HT1080 (cell line): ENCODE data around the gene ERH. TPM values are rescaled to one million over a fixed set of nuclear protein-coding genes. Genes with fewer than 3 reads are reported as not detected.
"Not testable (repeated sequence)": the region's sequence is repeated elsewhere in the genome, so short reads cannot be mapped to it uniquely, and the experiment has no call there.

Experiments used
- DNase-seq: peaks from one replicate; pipeline ENCODE4 v3.0.0-alpha.2; 2015; ENCODE audit warnings: low read depth
- polyA plus RNA-seq, 2 experiments: library from polyadenylated mRNA; depleted of rRNA; stranded (reverse); fragments of >200 nt; gene quantifications; 2 replicates each; pipeline ENCODE4 v1.2.3, GENCODE V29; 2015
- total RNA-seq: library from RNA; depleted of rRNA; stranded (reverse); fragments of >200 nt; shearing (Covaris generic); gene quantifications from 2 replicates; pipeline ENCODE4 v1.2.3, GENCODE V29; 2014; rRNA removed

The ERH gene
- 565 and 597 TPM in 2 replicates for total RNA-seq
- polyA plus RNA-seq (2015; cell fraction: cytosol; rRNA removed) = 350 and 362 TPM in 2 replicates
- 120 and 136 TPM in 2 replicates for polyA plus RNA-seq (2015; cell fraction: nucleus; rRNA removed)

- peak; percentile 95 for DNase-seq
Observed at GRCh38 chr14:69398053-69398817, at the start of gene ERH, which contains the start of gene SLC39A9. ERH (minus strand) TSS chr14:69398299; CDS start chr14:69398233, 66 bp downstream. SLC39A9 (plus strand) TSS chr14:69398692; CDS start chr14:69399370, 678 bp downstream.

GRCh38 chr14:69443296-69443805 lies 45.3 kb upstream of the ERH start:
- DNase-seq = peak; percentile 40

- no peak for DNase-seq
Observed at GRCh38 chr14:69441948-69442347, 43.8 kb upstream of the ERH start.

- DNase-seq = no peak
Observed at GRCh38 chr14:69439521-69440270, 41.6 kb upstream of the ERH start.

GRCh38 chr14:69432364-69432763 lies 34.3 kb upstream of the ERH start:
- DNase-seq = no peak

GRCh38 chr14:69430306-69430939 lies 32.3 kb upstream of the ERH start:
- no peak for DNase-seq

- no peak for DNase-seq
Observed at GRCh38 chr14:69429643-69430042, 31.5 kb upstream of the ERH start.

- DNase-seq = no peak
Observed at GRCh38 chr14:69428289-69428998, 30.3 kb upstream of the ERH start.

- no peak for DNase-seq
Observed at GRCh38 chr14:69427596-69427995, 29.5 kb upstream of the ERH start.

GRCh38 chr14:69424149-69424923 lies 26.2 kb upstream of the ERH start:
- peak; percentile 10 for DNase-seq

GRCh38 chr14:69423279-69423678 lies 25.2 kb upstream of the ERH start:
- DNase-seq = no peak

GRCh38 chr14:69416087-69416486 lies 18.0 kb upstream of the ERH start:
- DNase-seq = not testable (repeated sequence)

- no peak for DNase-seq
Observed at GRCh38 chr14:69413483-69413882, 15.4 kb upstream of the ERH start.

- no peak for DNase-seq
Observed at GRCh38 chr14:69408331-69408960, 10.3 kb upstream of the ERH start.

GRCh38 chr14:69405762-69406161 lies 7.7 kb upstream of the ERH start:
- no peak for DNase-seq

- DNase-seq = no peak
Observed at GRCh38 chr14:69404883-69405282, 6.8 kb upstream of the ERH start.

GRCh38 chr14:69404478-69404877 lies 6.4 kb upstream of the ERH start:
- DNase-seq = no peak

- DNase-seq = no peak
Observed at GRCh38 chr14:69401841-69402240, 3.7 kb upstream of the ERH start.

GRCh38 chr14:69400154-69400553 lies 2.1 kb upstream of the ERH start:
- no peak for DNase-seq

GRCh38 chr14:69399750-69400149 lies 1.7 kb upstream of the ERH start:
- DNase-seq = no peak
